GM18907 (cell line): ENCODE data around the gene EFNA1.
"Not testable (repeated sequence)": the region's sequence is repeated elsewhere in the genome, so short reads cannot be mapped to it uniquely, and the experiment has no call there.

ENCODE experiments used
- ATAC-seq: cut with Tn5 transposase; IDR thresholded peaks from one replicate; pipeline ENCODE4 v1.9.1; 2021; ENCODE audit warnings: mild to moderate bottlenecking, moderate library complexity; ENCODE audit not compliant: unreplicated experiment

Gene EFNA1

GRCh38 chr1:155140630-155140953 lies 12.9 kb downstream of the EFNA1 start:
- ATAC-seq = no peak

GRCh38 chr1:155141749-155142148 lies 14.1 kb downstream of the EFNA1 start:
- no peak for ATAC-seq

GRCh38 chr1:155145491-155145890 lies 17.8 kb downstream of the EFNA1 start:
- no peak for ATAC-seq

- not testable (repeated sequence) for ATAC-seq
These were observed 28.4 kb downstream of the EFNA1 start for GRCh38 chr1:155155996-155156643.

DNA sequence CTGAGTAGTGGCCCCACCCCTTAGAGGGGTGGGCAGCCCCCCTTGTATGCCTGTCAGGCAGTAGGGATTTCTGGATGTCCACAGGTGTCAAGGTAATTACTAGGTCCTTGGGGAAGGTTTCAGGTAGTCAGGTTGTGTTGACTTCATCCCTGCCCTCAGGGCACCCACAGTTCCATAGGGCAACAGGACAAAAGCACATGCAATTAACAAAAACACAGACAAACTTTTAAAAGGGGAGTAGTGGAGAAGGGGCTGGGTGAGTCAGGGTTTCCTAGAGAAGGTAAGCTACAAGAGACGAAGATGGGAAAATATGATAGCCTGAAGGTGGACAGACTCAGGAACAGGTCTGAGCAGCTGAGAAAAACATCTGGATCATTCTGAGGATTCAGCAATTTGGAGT lies 31.3 kb downstream of the EFNA1 start:
- ATAC-seq = no peak

DNA sequence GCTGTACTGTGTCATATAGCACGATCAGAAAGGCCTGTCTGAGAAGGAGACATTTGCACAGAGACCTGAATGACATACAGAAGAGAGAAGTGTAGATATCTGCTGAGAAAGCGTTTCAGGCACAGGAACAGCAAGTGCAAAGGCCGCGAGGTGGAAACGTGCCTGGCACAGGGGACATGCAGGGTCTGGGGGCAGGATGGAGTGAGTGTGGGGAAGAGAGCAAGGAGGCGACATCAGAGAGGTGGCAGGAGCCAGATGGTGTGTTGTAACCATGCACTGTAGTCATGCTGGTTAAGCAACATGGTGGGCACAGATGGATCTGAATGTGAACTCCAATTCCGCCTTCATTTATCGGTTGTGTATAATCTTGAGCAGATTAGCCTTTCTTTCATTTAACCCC lies 32.5 kb downstream of the EFNA1 start:
- ATAC-seq = no peak

- not testable (repeated sequence) for ATAC-seq
These were observed 35.0 kb downstream of the EFNA1 start for GRCh38 chr1:155162631-155163030.

GRCh38 chr1:155163785-155164184 lies 36.1 kb downstream of the EFNA1 start:
- ATAC-seq = not testable (repeated sequence)

DNA sequence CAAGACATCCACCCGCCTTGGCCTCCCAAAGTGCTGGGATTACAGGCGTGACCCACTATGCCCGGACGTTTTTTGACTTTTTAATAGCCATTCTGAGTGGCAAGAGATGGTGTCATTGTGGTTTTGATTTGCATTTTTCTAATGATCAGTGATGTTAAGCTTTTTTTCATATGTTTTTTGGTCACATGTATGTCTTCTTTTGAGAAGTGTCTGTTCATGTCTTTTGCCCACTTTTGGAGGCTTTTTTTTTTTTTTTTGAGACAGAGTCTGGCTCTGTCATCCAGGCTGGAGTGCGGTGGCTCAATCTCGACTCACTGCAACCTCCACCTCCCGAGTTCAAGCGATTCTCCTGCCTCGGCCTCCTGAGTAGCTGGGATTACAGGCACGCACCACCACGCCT lies 36.9 kb downstream of the EFNA1 start:
- not testable (repeated sequence) for ATAC-seq

GRCh38 chr1:155166051-155166470 lies 38.4 kb downstream of the EFNA1 start:
- ATAC-seq = no peak

DNA sequence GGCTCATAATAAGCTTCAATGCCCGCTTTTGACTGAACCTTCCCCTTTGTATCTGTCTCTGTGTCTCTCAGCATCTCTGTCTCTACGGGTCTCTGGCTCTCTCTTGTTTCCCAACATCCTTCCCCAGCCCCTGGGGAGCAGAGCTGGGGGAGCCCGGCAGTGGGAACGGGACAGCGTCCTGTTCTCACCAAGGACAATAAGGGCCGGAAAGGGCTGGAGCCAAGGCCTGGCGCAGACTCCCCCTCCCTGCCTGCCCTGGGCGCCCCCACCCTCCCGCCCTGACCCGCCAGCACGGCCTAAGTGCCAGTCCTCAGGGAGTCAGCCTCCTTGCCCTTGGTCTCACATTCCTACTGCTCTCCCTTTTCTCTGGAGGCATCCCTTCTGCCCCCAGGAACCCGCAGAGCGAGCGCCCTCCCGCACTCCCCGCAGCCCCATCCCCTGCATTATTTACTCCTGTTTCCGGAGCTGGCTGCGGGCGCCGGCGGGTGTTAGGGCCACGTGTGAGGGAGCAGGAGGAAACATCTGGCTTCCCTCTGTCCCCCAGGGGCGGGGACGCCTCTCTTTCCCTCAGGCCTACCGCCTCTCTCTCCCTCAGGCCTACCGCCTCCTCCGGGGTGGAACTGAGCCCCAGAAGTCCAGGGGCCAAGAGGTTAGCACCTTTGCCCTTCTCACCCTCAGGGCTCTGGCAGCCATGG lies 38.9 kb downstream of the EFNA1 start:
- no peak for ATAC-seq

- peak; percentile 40 for ATAC-seq
These were observed 39.8 kb downstream of the EFNA1 start for GRCh38 chr1:155167166-155168104.

- not testable (repeated sequence) for ATAC-seq
These were observed 40.4 kb downstream of the EFNA1 start for GRCh38 chr1:155168105-155168445.

DNA sequence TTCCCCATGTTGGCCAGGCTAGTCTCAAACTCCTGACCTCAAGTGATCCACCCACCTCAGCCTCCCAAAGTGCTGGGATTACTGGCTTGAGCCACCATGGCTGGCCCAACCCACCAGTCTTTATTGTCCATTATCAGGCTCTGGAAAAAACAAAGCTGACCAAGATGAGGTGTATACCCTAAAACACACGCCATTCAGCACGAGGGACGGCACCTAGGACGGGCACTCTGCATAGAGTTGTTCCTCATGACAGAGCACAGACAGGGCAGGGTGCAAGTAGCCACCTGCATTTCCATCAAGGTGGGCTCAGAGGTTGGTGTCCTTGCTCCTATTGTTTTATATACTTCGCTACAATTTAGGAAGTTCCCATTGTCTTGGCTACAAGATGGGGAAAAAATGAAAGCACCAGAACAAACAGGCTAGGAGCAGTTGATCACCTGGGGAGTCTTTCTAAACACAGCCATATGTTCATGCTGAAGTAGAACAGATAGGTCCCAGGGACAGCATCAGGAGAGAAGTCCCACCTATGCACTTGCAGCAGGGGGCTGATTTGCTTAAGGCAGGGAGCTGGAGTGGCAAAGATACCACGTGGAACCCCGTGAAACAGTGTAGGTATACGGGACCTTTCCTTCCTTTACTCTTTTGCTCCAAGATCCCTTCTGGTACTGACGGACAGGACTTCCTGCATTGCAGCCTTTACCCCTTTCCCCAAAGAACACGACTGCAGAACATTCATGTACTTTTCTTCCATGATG lies 41.0 kb downstream of the EFNA1 start:
- no peak for ATAC-seq

GRCh38 chr1:155169541-155169940 lies 41.9 kb downstream of the EFNA1 start:
- no peak for ATAC-seq

- no peak for ATAC-seq
These were observed 42.6 kb downstream of the EFNA1 start for GRCh38 chr1:155170101-155170785.

GRCh38 chr1:155170806-155171205 lies 43.1 kb downstream of the EFNA1 start:
- no peak for ATAC-seq

DNA sequence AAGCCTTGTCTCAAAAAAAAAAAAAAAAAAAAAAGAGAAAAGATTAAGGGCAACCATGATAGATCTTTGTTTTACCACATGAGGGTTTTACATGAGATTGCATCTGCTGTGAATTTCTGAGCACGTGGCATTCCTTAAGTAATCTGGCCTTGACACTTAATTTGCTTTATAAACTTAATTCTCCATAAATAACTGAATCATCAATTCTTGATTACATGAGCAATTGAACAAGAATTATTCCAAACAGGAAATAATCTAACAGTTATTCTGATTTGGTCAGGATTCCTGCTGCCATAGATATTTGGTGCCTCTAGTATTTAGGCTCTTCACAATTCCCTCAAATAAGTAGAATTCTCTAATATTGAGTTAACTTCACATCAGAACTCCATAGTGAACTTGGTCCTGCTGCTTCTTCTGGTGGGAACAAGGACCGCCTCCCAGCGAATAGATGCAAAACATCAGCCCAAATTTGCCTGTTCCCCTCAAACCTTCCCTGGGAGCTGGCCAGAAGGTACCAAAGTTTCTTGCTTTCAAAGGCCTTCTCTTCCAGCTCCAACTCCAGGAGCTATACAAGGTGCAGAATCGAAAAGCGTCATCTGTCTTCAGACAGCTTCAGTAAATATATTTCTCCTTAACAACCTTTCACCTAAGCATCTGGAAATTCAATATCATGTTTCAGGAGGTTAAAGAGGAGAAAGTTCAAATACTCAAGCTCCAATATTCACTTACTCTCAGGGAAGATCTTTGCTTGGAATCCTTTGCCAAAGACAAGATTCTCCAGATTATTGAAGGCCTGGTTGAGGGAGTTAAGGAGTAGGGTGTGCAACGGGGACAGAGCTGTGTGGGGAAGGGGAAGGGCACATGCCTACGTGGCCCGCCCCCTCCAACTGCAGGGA lies 44.4 kb downstream of the EFNA1 start:
- peak; percentile 22 for ATAC-seq

DNA sequence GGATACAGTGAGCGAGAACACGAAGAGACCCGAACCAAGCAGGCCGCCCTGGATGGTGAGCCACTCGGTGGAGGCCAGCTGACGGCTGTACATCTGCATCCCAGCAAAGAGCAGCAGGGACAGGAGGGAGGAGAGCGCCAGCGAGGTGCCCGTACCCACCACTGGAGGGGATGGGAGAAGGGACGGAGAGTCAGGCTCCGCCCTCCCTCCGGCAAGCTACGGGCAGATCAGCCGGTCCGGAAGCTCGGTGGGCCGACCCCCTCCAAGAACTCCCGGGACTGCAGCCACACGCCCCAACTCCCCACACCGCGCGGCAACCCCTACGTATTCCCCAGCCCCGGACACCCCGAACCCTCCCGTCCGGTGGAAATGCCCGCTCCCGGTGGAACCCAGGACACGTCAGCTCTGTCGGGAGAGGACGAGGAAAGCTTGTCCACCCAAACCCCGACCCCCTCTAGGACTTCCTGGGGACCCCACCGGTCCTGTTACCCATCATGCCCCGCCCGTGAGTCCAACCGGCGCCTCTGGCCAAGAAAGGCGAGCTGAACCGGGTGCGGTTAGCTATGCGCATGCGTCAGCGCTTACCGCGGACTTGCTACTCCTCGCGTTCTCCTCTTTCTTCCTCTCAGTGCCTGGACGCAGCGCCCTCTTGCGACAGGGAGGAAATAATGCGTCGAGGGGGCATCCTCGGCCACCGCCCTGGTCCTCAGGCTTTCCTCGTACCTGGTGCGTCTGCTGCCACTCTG lies 45.2 kb downstream of the EFNA1 start, which contains the start of gene KRTCAP2:
TSS of gene KRTCAP2 (minus strand) at position 573 of the 746 bp plus-strand sequence. CDS start at position 493, 80 bp downstream.
- peak; percentile 73 for ATAC-seq
